Transverse colon (tissue), 4 donors: ENCODE data around the gene NRCAM. TPM values are rescaled to one million over a fixed set of nuclear protein-coding genes. Genes with fewer than 3 reads are reported as not detected.
A peak's percentile ranks its signal among the peaks of the same experiment; 100 is the strongest.

ENCODE experiments used
- DNase-seq: peaks from one replicate; pipeline ENCODE4 v3.0.0-alpha.2; 2019
- H3K27ac ChIP-seq, 4 donors: fragments of 200-600 bp; sonication (generic); 2 replicates each; pipeline ENCODE4 v1.5.1; 2016 to 2018; ENCODE audit warnings: inconsistent platforms in 4 of 4
- H3K27me3 ChIP-seq: fragments of 200-600 bp; sonication (generic); 2 replicates; pipeline ENCODE4 v1.5.1; 2017; ENCODE audit warnings: inconsistent platforms
- H3K36me3 ChIP-seq, 4 donors: fragments of 200-600 bp; sonication (generic); 2 replicates each; pipeline ENCODE4 v1.5.1; 2017 to 2019; ENCODE audit warnings: inconsistent platforms in 4 of 4
- H3K4me1 ChIP-seq, 4 donors: fragments of 200-600 bp; sonication (generic); 2 replicates each; pipeline ENCODE4 v1.5.1; 2017 to 2020; ENCODE audit warnings: inconsistent platforms in 4 of 4
- H3K4me3 ChIP-seq, 4 donors: fragments of 200-600 bp; sonication (generic); 1 replicate in 1 of 4; 2 replicates in 3 of 4; pipeline versions ENCODE4 v1.5.1 to v1.6.1; 2017 to 2019; ENCODE audit warnings: inconsistent platforms in 4 of 4
- H3K9me3 ChIP-seq, 2 donors: fragments of 200-600 bp; sonication (generic); 2 replicates each; pipeline ENCODE4 v1.5.1; 2017 to 2019; ENCODE audit warnings: inconsistent platforms in 2 of 2
- EP300 ChIP-seq: sonication (generic); formaldehyde crosslinking; IDR thresholded peaks from one replicate; pipeline ENCODE4 v1.6.1; 2017; ENCODE audit warnings: antibody characterized with exemption, low read depth
- POLR2A ChIP-seq: fragments of 450-650 bp; IDR thresholded peaks from one replicate; pipeline ENCODE4 v1.6.1; 2016; ENCODE audit warnings: antibody characterized with exemption, mild to moderate bottlenecking, moderate library complexity
- POLR2AphosphoS5 ChIP-seq, 3 donors: sonication (generic); formaldehyde crosslinking; IDR thresholded peaks; one replicate each; pipeline ENCODE4 v1.6.1; 2016; ENCODE audit warnings: antibody characterized with exemption in 3 of 3
- WGBS, 2 donors: methylation state at CpG; one replicate each; pipeline ENCODE4 v1.1.5; 2018; ENCODE audit warnings: low coverage in 1 of 2; 5-methylcytosine and 5-hydroxymethylcytosine counted together
- in situ Hi-C, 4 donors: fragments of 200-750 bp; cut with MboI; loops; one replicate each; pipeline versions ENCODE4 v1.15.0 to v1.15.1; 2017; ENCODE audit warnings: low sequenced_read_pairs in 3 of 4, low pct_ligation_motif_present in 1 of 4, low pct_unique_long_range_greater_than_20kb in 1 of 4
- intact Hi-C: fragments of 100-400 bp; cut with DNase I; formaldehyde crosslinking; loops from one replicate; pipeline ENCODE4 v1.15.1; 2023; ENCODE audit warnings: low total_unique reads
- total RNA-seq, 4 donors: library from RNA; depleted of rRNA; stranded (reverse); fragments of >200 nt; gene quantifications; one replicate each; pipeline ENCODE4 v1.1.0, GENCODE V29; 2016
- TF ChIP-seq, protein P1 (sequence below), 5 experiments: fragments of 200-600 bp in 3 of 5; fragments of 450-650 bp in 2 of 5; sonication (generic) in 3 of 5; IDR thresholded peaks; 1 replicate in 2 of 5; 2 replicates in 3 of 5; pipeline ENCODE4 v1.5.1; 2016 to 2017; ENCODE audit warnings: antibody characterized with exemption in 5 of 5, inconsistent platforms in 3 of 5, mild to moderate bottlenecking in 2 of 5, moderate library complexity in 1 of 5

The NRCAM gene
- total RNA-seq, 4 donors from 2014 or later: 0.60 to 2.5 (median 1.8) TPM

DNA sequence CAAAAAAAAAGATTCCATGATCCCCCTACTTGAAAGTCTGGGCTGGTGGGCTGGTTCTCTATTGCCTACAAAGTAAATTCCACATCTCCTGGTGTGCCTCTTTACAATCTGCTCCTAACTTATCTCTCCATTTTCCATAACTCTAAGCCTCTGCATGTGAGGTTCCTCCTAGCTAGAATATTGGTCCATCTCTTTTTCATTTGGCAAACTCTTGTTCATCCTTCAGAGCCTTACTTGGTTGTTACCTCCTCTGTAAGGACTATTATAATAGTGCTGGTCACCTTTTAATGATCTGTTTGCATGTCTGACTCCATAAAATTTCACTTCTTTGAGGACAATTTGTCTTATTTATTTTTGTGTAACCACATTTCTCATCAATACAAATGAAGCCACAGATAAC, 1.6 kb upstream of the NRCAM start:
- Histone ChIP-seq H3K36me3 (no peaks in the 10 kb centered on the region), H3K27me3 (peaks cover 70% of the 10 kb centered on the region), H3K4me1 (peaks cover 3 to 22% (median 16%) of the 10 kb centered on the region in 4 donors), H3K4me3 (no peak overlapping the region), H3K27ac (no peak overlapping the region), H3K9me3 (no peaks in the 10 kb centered on the region)
- in situ Hi-C loops: no loop called here
- TF ChIP-seq, protein P1, sequence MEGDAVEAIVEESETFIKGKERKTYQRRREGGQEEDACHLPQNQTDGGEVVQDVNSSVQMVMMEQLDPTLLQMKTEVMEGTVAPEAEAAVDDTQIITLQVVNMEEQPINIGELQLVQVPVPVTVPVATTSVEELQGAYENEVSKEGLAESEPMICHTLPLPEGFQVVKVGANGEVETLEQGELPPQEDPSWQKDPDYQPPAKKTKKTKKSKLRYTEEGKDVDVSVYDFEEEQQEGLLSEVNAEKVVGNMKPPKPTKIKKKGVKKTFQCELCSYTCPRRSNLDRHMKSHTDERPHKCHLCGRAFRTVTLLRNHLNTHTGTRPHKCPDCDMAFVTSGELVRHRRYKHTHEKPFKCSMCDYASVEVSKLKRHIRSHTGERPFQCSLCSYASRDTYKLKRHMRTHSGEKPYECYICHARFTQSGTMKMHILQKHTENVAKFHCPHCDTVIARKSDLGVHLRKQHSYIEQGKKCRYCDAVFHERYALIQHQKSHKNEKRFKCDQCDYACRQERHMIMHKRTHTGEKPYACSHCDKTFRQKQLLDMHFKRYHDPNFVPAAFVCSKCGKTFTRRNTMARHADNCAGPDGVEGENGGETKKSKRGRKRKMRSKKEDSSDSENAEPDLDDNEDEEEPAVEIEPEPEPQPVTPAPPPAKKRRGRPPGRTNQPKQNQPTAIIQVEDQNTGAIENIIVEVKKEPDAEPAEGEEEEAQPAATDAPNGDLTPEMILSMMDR (IDR thresholded peaks at IDR 0.05): no peak
- no peak for TF ChIP-seq EP300
- no peak for TF ChIP-seq POLR2A
- no peak for TF ChIP-seq POLR2AphosphoS5 (IDR thresholded peaks at IDR 0.05)
- intact Hi-C loops: no loop called here
- DNase-seq: no peak

DNA sequence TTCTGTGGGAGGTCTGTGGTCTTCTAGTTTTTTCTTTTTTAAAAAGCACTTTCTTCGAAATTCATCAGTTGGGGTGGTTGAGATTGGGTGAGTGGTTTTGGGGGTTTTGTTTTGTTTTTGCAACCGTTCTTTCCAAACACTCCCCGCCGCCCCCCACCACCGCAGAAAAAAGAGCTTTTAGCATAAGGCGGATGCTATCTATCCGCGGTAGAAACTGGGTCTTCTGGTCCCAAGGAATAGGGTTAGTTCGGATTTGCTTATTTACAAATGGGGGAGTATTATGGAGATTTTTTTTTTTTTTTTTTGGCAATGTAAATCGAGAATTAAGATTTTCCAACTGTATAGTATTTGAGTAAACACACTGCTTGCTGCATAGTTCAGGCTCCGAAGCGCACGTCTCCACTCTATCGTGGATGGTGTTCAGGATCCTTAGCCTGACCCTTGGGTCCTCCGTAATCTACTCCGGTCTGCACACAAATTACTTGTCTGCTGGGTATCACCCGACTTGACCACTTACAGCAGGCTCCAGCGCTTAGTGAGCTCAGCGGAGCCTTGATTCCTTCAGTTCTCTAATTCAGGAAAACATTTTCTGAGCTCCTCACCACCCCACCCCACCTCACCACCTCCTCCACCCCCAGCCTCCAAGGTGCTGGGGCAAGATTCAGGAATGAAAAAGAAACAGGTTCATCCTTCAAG, 757 bp upstream of the NRCAM start:
- Histone ChIP-seq H3K36me3 (no peaks in the 10 kb centered on the region), H3K4me3 (peak overlapping the region in 2 of 4 donors; percentile 34 to 50), H3K9me3 (no peaks in the 10 kb centered on the region), H3K27me3 (peaks cover 73% of the 10 kb centered on the region), H3K27ac (no peak overlapping the region), H3K4me1 (peaks cover 3 to 22% (median 16%) of the 10 kb centered on the region in 4 donors)
- 22 to 30% methylated on average over 19 of the region's 19 CpGs for WGBS, 2 donors
- intact Hi-C loops: no loop called here
- DNase-seq: no peak
- TF ChIP-seq POLR2A: no peak
- TF ChIP-seq POLR2AphosphoS5 (IDR thresholded peaks at IDR 0.05): no peak
- TF ChIP-seq, protein P1 (IDR thresholded peaks at IDR 0.05): no peak
- TF ChIP-seq EP300: no peak
- in situ Hi-C loops: no loop called here

DNA sequence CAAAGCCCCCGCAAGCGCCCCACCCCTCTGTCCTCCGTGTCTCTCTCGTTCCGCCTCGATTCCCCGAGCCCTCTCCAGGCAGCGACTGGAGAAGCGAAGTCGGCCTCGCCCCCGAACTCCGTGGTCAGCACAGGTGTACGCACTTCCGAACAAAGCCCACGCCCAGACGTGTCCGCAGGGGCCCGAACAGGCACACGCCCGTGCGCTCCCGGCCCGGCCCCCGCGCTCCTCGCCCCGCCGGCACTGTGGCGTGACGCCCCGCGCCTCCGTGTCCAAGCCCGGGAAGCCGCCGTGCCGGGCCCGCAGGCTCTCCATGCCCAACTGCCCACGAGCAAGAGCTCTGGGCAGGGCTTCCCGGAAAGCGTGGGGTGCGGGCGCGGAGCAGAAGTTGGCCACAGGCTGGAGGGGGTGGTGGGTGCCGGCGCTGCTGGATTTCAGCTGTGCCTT, 662 bp downstream of the NRCAM start:
- Histone ChIP-seq H3K27ac (no peak overlapping the region), H3K4me3 (peak overlapping the region in 3 of 4 donors; percentile 23 to 50 (median 34)), H3K9me3 (no peaks in the 10 kb centered on the region), H3K27me3 (peaks cover 76% of the 10 kb centered on the region), H3K36me3 (no peaks in the 10 kb centered on the region), H3K4me1 (peaks cover 3 to 22% (median 16%) of the 10 kb centered on the region in 4 donors)
- intact Hi-C loops: no loop called here
- TF ChIP-seq, protein P1 (IDR thresholded peaks at IDR 0.05): no peak
- no peak for TF ChIP-seq EP300
- no peak for TF ChIP-seq POLR2AphosphoS5 (IDR thresholded peaks at IDR 0.05)
- TF ChIP-seq POLR2A: no peak
- WGBS, 2 donors: 0% methylated on average over 22 of the region's 47 CpGs; no CpG with 5 or more reads in 1 of the 2 donors
- in situ Hi-C loops: no loop called here
- no peak for DNase-seq

DNA sequence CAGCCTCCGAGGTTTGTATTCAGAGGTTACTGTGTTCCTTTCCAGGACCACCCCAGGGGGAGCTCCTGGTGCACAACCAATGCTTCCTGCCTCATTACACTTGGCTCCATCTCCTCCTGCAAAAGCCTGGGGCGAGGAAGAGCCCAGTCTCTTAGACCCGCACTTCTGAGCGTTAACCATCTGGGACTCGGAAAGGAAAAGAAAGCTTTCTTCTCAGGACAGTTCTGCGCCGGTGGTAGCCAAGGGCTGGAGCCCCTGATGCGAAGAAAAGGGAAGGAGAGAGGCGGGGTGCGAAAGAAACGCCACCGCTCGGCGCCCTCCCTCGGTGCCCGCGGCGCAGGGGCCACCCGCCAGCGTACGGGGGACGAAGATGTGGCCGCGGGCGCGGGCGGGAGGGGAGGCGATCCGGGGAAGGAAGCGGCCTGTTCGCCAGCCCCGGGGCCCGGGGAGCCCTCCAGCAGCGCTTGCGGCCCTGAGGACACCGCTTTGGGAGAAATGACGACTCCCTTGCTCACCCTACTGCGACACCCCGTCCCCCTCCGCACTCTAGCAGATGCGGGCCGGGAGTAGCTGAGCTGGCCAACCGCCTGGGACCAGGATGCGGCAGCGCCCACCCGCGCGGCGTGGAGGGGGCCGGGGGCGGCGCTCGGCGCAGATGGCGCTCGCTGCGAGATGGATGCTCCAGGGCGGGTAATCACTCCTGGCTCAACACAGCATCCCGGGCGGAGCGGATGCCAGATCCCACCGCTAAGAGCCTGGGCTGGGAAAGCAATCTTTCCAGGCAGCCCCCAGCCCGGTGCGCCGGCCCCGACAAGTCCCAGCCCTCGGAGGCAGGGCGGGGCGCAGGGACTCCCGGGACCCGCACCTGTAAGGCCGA, 1.3 kb downstream of the NRCAM start:
- TF ChIP-seq, protein P1 (IDR thresholded peaks at IDR 0.05): no peak
- TF ChIP-seq POLR2A: no peak
- intact Hi-C loops: no loop called here

More for the DNA sequence above, 1.3 kb downstream of the NRCAM start:
- 2% methylated on average over 62 of the region's 72 CpGs; no CpG with 5 or more reads in 1 of the 2 donors for WGBS, 2 donors
- peaks cover 3 to 22% (median 16%) of the 10 kb centered on the region in 4 donors for H3K4me1 ChIP-seq
- no peak overlapping the region for H3K27ac ChIP-seq
- in situ Hi-C loops: no loop called here
- peaks cover 76% of the 10 kb centered on the region for H3K27me3 ChIP-seq
- no peaks in the 10 kb centered on the region for H3K9me3 ChIP-seq
- no peaks in the 10 kb centered on the region for H3K36me3 ChIP-seq
- no peak for DNase-seq
- peak overlapping the region in 3 of 4 donors; percentile 23 to 50 (median 34) for H3K4me3 ChIP-seq
